ENCODE data around the gene RPL18.
A peak's percentile ranks its signal among the peaks of the same experiment; 100 is the strongest.
"Not testable (repeated sequence)": the region's sequence is repeated elsewhere in the genome, so short reads cannot be mapped to it uniquely, and the experiment has no call there.

The RPL18 gene

DNA sequence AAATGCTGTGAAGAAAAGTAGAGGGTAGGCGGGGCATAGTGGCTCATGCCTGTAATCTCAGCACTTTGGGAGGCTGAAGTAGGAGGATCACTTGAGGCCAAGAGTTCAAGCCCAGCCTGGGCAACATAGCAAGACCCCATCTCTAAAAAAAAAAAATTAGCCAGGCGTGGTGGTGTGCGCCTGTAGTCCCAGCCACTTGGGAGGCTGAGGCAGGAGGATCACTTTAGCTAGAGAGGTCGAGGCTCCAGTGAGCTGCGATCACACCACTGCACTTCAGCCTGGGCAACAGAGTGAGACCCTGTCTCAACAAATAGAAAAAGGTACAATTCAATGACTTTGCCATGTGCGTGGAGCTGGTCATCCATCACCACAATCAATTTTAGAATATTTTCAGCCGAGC lies 41.1 kb downstream of the RPL18 start:
- not testable (repeated sequence) for DNase-seq

DNA sequence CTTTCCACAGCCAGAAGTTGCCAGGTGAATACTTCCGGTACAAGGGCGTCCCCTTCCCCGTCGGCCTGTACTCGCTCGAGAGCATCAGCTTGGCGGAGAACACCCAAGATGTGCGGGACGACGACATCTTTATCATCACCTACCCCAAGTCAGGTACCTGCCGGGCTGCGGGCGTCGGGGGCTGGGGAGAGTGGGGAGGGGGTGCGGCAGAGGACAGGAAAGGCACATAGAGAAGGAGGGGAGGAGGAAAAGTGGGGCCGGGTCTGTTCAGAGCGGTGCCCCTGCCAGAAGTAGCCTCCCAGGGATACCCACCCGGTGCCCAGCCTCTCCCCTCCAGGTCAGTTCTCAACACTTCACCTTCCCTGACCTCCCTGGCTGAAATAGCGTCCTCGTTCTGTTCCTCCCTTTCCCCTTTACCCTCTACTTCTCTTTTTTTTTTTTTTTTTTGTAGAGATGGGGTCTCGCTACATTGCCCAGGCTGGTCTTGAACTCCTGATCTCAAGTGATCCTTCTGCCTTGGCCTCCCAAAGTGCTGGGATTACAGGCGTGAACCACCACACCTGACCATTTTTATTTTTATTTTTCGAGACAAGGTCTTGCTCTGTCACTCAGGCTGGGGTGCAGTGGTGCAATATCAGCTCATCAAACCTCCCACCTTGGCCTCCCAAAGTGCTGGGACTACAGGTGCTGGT lies 42.9 kb downstream of the RPL18 start:
- DNase-seq, result no peak

- no peak for DNase-seq
Measured at GRCh38 chr19:48573163-48573505, 45.8 kb downstream of the RPL18 start.

- DNase-seq, result no peak
Measured at GRCh38 chr19:48571378-48572162, 47.4 kb downstream of the RPL18 start.

- DNase-seq, result no peak
Measured at GRCh38 chr19:48569814-48570213, 49.2 kb downstream of the RPL18 start.

DNA sequence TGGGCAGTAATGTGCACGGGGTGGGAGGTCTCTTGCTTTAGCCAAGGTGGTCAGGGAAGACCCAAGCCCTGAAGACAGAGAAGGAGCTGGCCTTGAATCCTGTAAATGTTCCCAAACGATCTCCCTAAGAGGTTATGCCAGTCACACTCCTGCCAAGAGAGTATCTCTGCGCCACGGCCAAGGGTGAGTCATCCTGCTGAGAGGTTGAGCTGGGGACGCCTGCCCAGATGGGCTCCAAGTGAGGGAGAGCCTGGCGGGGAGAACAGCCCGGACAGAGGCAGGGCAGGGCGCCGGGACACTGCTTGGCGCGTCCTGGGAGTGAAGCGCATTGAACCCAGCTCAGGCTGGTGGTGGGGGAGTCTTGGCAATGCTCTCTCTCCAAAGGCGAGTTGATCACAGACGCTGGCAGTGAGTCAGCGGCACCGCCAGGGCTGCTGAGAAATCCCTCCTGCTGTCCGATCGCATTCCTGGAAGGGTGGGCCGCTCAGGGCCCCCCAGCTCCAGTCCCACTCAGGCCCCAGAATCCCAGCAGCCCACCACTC lies 50.6 kb downstream of the RPL18 start:
- DNase-seq, result peak in 13 of 14 donors; percentile 1 to 86 (median 52)
